GM12801 (cell line): Measurements from ENCODE around the gene SRSF4.

Experiments used
- TF ChIP-seq, protein P1 (sequence below): IDR thresholded peaks from one replicate; pipeline ENCODE4 v1.5.1; 2011; ENCODE audit warnings: control low read depth; ENCODE audit not compliant: insufficient read length; ENCODE audit errors: extremely low read depth

Gene SRSF4

DNA sequence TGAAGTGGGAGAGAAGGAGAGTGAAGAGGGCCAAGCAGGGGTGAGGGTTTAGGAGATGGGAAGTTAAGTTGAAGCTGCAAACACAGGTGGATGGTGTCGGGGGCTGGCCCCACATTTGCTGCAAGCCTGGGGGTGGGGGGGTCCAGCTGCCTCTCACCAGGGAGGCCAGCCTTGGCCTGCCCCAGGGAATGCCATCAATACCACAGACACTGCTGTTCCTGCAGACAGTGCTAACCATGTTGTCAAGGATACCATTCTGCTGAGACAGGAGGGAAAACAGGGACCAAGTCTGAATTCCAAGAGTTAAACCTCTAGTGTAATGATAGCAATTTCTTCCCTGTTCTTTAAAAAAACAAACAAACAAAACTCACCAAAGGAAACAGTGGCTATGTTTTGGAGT is 41.0 kb upstream of the SRSF4 start:
- TF ChIP-seq, protein P1, sequence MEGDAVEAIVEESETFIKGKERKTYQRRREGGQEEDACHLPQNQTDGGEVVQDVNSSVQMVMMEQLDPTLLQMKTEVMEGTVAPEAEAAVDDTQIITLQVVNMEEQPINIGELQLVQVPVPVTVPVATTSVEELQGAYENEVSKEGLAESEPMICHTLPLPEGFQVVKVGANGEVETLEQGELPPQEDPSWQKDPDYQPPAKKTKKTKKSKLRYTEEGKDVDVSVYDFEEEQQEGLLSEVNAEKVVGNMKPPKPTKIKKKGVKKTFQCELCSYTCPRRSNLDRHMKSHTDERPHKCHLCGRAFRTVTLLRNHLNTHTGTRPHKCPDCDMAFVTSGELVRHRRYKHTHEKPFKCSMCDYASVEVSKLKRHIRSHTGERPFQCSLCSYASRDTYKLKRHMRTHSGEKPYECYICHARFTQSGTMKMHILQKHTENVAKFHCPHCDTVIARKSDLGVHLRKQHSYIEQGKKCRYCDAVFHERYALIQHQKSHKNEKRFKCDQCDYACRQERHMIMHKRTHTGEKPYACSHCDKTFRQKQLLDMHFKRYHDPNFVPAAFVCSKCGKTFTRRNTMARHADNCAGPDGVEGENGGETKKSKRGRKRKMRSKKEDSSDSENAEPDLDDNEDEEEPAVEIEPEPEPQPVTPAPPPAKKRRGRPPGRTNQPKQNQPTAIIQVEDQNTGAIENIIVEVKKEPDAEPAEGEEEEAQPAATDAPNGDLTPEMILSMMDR = no peak

DNA sequence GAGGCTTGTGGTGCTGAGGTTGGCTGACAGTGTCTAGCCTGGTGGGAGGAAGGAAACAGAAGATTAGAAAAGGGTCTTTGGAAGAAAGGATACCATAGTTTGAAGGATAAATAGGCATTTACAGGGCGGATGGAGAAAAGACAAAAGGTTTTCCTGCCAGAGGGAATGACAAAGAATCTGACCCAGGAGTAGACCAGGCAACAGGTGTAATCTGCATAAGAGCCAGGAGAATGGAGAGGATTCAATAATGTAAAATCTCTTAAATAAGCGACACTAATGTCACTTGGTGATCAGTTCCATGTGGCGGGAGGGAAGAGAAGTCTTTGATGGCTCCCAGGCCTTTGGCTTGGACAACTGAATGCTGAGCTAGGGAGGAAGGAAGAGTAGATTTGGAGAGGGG is 39.6 kb upstream of the SRSF4 start:
- TF ChIP-seq, protein P1 = no peak

DNA sequence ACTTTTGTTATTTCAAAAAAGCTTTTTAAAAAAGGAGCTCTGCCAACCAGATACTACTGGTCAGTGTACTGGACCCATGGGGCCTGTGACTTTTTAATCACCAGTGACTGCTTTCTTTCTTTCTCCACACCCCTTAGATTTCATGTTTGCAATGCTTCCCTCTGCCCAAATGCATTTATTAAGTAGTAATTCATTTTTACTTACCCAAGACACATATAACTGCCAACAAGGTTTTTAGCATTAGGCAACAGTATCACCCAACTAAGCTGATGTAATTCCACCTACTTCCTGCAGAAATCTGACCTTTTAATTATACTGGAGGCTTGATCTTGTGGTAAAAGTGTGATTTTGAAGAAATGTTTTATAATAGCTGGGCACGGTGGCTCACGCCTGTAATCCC is 36.5 kb upstream of the SRSF4 start:
- TF ChIP-seq, protein P1 = no peak

DNA sequence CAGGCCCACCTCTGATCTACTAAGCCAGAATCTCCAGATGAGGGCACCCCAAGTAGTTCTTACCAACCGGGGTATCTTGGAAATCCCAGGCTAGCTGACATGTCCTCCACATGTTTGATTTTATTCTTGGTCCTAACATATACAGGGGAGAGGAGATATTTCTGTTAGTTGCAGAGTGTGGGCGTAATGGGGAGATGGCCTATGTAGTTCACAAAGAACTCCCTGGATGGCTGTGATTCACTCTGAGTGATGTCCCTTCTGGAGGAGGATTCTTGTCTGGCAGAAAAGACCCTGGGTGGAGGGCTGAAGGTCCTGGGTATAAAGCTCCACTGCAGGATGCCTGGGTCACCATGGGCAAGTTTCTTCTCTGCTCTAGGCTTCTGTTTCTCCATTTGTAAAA is 35.9 kb upstream of the SRSF4 start:
- TF ChIP-seq, protein P1 = no peak

DNA sequence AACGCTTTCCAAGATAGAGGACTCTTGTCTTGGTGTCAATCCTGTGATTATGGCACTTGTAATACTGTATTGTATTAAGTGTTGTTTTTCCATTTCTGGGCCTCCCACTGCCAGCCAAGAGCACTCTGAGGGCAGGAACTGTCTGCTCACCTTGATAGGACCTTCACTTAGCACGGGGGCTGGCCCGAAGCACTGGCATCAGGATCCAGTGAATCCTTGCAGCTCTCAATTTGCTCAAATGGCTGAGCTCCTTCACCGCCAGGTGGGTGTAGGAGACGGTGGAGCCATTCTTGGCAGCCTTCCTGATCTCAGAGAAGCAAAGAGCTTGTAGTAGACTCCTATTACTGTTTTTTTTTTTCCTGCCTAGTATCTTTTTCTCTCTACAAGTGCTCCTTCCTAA is 31.4 kb upstream of the SRSF4 start:
- TF ChIP-seq, protein P1 = no peak

DNA sequence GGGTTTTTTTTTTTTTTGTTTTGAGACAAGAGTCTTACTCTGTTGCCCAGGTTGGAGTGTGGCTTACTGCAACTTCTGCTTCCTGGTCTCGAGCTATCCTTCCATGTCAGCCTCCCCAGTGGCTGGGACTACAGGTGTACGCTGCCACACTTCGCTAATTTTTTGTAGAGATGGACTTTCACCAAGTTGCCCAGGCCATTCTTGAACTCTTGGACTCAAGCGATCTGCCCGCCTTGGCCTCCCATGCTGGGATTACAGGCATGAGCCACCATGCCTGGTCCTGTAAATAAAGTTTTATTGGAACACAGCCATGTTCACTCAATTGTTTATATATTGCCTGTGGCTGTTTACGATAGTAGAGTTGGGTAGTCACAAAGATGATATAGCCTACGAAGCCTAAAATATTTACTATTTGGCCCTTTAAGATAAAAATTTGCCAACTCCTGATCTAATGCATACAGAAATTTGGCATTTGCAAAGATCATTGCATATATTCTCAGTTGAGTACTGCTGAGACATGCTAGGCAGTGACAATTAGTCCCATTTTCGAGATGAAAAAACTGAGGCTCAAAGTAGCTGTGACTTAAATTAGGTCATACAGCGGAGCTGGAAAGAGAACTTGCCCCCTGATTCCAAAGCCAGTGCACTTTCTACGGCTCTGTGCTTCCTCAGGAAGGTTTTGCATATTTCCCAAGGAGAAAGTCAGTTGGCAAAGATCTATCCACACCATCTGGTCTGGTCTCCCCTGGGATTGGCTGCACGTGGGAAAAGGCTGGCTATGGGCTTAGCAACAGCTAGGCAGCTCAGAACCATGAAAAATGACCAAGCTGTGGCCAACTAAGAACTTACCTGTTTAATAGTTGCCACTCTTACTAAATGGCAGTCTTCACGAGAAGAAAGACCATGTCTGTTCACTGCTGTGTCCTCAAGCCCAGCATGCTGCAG is 29.7 kb upstream of the SRSF4 start:
- TF ChIP-seq, protein P1 = no peak

DNA sequence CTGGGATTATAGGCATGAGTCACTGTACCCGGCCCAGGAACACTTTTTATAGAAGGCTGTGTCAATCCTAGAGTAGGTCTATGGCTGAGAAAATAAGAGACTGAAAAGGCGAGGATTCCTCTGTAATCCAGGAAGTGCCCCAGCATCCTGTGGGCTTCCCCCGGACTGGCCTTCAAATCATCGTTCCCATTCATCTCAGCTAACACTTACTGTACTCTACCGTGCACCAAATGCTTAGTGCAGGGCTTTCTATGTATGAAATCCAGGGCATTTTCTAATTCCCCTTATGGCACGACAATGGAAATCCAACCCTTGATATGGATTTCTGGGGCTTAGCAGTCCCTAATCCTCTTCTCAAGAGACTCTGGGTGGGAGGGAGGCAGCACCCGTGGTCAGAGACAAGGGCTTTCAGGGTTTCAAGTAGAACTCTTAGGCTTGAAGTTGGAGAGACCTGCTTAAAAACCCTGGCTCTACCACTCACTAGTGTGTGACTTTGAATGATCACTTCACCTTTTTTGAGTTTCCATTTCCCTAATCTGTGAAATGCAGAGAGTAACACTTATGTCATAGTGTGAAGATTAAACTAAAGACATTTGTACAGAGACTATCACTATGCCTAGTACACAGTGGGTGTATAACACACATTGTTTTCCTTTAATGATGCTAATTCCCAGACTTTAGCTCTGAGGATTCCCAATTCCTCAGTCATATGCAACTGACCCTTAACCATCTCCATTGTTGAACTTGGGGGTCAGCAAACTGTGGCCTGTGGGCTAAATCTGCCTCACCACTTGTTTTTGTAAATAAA is 28.8 kb upstream of the SRSF4 start:
- TF ChIP-seq, protein P1 = no peak
